Left lung (tissue), 10 donors: ENCODE measurements around the gene TSGA10IP. TPM values are rescaled to one million over a fixed set of nuclear protein-coding genes. Genes with fewer than 3 reads are reported as not detected.
A peak's percentile ranks its signal among the peaks of the same experiment; 100 is the strongest.

Experiments
- ATAC-seq: fragments of 200-7000 bp; cut with Tn5 transposase; one replicate; pipeline ENCODE4 v1.9.1; 2020; ENCODE audit warnings: moderate library complexity
- DNase-seq, 4 donors: peaks; one replicate each; pipeline ENCODE4 v3.0.0-alpha.2; 2013 to 2020
- H3K27ac ChIP-seq, 2 donors: fragments of 200-600 bp; sonication (generic) in 1 of 2; one replicate each; pipeline versions ENCODE4 v1.5.0 to v1.8.0; 2020 to 2021
- H3K27me3 ChIP-seq, 2 donors: fragments of 200-600 bp; sonication (generic) in 1 of 2; one replicate each; pipeline versions ENCODE4 v1.5.0 to v1.8.0; 2020 to 2021
- H3K36me3 ChIP-seq, 2 donors: fragments of 200-600 bp; sonication (generic) in 1 of 2; one replicate each; pipeline versions ENCODE4 v1.5.0 to v1.8.0; 2020 to 2021
- H3K4me1 ChIP-seq, 2 donors: fragments of 200-600 bp; one replicate each; pipeline ENCODE4 v1.8.0; 2021
- H3K4me3 ChIP-seq, 2 donors: fragments of 200-600 bp; sonication (generic) in 1 of 2; one replicate each; pipeline versions ENCODE4 v1.5.0 to v1.8.0; 2020 to 2021; ENCODE audit warnings: mild to moderate bottlenecking in 1 of 2
- H3K9me3 ChIP-seq, 2 donors: fragments of 200-600 bp; sonication (generic) in 1 of 2; one replicate each; pipeline versions ENCODE4 v1.5.0 to v1.8.0; 2020 to 2021
- CTCF ChIP-seq, 2 donors: fragments of 200-600 bp; sonication (generic) in 1 of 2; IDR thresholded peaks; one replicate each; pipeline versions ENCODE4 v1.5.0 to v1.8.0; 2021; ENCODE audit warnings: antibody characterized with exemption in 2 of 2
- intact Hi-C, 2 donors: fragments of 100-400 bp; cut with DNase I; formaldehyde crosslinking; loops; one replicate each; pipeline versions ENCODE4 v1.11.2 to v1.14.2; 2022
- polyA plus RNA-seq, 6 donors: library from polyadenylated mRNA; unstranded; fragments of 120-200 nt; gene quantifications; one replicate each; pipeline ENCODE4 v1.2.1, GENCODE V29; 2013; ENCODE audit not compliant: insufficient read length in 6 of 6
- total RNA-seq, 2 donors: library from RNA; stranded (reverse); fragmentation: NEBNext Ultra II Directional; extraction: Animal tissue kit (Norgen Biotek cat#: 25700); gene quantifications; one replicate each; pipeline ENCODE4 v1.2.1, GENCODE V29; 2021
- donor health status: DM: no; HTN: yes; CAD: no.
- donor health status: DM: no; HTN: no; CAD: no.

TSGA10IP gene
- total and polyA plus RNA-seq, 8 donors: 0.26 to 1.0 (median 0.79) TPM; not detected in 3

DNA sequence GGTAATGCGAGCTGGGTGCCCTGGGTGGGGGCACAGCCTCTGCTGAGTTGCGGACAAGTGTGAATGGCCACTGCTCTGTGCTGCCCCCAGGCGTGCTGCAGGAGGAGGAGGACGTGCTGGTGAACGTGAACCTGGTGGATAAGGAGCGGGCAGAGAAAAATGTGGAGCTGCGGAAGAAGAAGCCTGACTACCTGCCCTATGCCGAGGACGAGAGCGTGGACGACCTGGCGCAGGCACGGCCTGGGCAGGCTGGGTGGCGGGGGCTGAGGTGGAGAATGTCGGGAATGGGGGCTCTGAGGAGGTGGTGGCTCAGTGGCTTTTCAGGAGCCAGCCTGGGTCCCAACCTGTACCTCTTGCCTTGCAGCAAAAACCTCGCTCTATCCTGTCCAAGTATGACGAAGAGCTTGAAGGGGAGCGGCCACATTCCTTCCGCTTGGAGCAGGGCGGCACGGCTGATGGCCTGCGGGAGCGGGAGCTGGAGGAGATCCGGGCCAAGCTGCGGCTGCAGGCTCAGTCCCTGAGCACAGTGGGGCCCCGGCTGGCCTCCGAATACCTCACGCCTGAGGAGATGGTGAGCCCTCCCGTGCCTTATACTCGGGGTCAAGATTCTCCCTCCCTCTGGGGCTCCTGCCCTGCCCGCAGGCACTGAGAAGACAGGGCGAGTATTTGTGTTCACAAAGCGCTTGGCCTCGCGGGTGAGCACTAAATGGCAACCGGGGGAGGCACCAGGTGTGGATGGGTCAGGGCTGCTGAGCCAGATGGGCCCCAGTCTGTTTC, 20.9 kb downstream of the TSGA10IP start:
- DNase-seq (no peak), ATAC-seq (no peak)
- TF ChIP-seq CTCF (IDR thresholded peaks at IDR 0.05): no peak
- intact Hi-C loops: no loop called here
- H3K4me1 ChIP-seq: peaks cover 19 to 49% of the 10 kb centered on the region in 2 donors
- no peaks in the 10 kb centered on the region for H3K9me3 ChIP-seq
- no peaks in the 10 kb centered on the region for H3K27me3 ChIP-seq
- no peak overlapping the region for H3K27ac ChIP-seq
- peaks cover 0 to 73% of the 10 kb centered on the region in 2 donors for H3K36me3 ChIP-seq
- no peak overlapping the region for H3K4me3 ChIP-seq

- no peak overlapping the region for H3K4me3 ChIP-seq
- H3K4me1 ChIP-seq: peaks cover 17 to 45% of the 10 kb centered on the region in 2 donors
- DNase-seq: no peak
- no peak overlapping the region for H3K27ac ChIP-seq
- no peak for ATAC-seq
- H3K9me3 ChIP-seq: no peaks in the 10 kb centered on the region
- H3K27me3 ChIP-seq: no peaks in the 10 kb centered on the region
- intact Hi-C loops: no loop called here
- no peak for TF ChIP-seq CTCF (IDR thresholded peaks at IDR 0.05)
- H3K36me3 ChIP-seq: peaks cover 0 to 77% of the 10 kb centered on the region in 2 donors
Measured at GRCh38 chr11:65967329-65967934, 22.2 kb downstream of the TSGA10IP start.

DNA sequence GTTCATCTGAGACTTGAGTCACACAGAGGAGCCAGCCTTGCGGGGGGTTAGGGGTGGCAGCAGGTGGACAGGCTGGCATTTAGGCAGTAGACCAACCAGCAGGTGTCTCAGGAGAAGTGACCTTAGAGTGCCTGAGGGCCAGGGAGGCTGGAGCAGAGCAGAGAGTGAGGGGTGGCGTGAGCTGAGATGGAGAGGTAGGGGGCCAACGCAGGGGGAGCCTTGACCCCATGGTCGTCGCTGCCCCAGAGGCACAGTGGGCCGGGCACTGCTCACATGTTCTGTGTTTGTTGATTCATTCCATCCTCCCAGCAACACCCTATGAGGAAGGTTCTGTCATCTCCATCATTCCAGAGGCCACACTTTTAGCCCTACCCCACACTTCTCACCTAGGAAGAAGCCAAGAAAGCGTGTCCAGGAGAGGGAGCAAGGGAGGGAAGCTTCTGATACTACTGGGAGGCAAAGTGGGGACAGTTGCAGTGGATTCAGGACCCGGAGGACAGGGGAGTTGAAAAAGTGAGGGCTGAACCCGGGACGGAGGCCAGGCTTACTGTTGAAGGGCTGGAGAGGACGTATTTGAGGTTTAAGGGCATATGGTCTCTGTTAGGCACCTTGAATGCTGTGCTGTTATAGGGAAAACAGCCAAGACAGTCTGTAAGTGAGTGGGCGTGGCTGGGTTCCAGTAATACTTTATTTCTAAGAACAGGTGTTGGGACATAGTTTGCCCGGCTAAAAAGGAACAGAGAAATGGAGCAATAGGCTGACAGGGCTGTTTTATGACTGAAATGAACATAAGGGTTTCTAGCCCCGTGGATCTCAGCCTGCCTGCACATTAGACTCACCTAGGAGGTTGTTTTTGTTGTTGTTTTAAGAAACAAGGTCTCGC, 23.6 kb downstream of the TSGA10IP start:
- H3K27ac ChIP-seq: peak overlapping the region in 1 of 2 donors; percentile 87
- intact Hi-C loops: no loop called here
- H3K27me3 ChIP-seq: no peaks in the 10 kb centered on the region
- no peaks in the 10 kb centered on the region for H3K9me3 ChIP-seq
- H3K4me3 ChIP-seq: no peak overlapping the region
- ATAC-seq: peak; percentile 87
- DNase-seq: no peak
- H3K36me3 ChIP-seq: peaks cover 0 to 85% of the 10 kb centered on the region in 2 donors
- H3K4me1 ChIP-seq: peaks cover 5 to 31% of the 10 kb centered on the region in 2 donors
- TF ChIP-seq CTCF (IDR thresholded peaks at IDR 0.05): no peak

DNA sequence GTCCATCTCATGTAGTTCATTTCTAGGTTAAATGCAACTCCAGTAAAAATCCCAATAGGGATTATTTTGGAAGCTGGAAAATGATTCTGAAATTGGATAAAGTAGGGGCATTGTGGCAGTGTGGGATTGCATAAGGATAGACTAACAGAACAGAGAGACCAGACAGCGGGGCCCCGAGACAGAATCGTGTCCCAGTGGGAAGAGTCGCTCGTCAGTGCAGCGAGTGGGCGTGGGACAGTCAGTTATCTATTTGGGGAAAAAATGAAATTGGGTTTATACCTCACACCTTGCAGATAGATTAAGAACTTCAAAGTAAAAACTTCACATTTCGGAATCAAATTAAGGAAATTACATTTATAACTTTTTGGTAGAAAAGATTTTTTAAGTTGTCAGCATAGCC, 26.8 kb downstream of the TSGA10IP start:
- H3K27ac ChIP-seq: no peak overlapping the region
- intact Hi-C loops: no loop called here
- DNase-seq (no peak), ATAC-seq (no peak)
- peaks cover 5 to 26% of the 10 kb centered on the region in 2 donors for H3K4me1 ChIP-seq
- H3K27me3 ChIP-seq: no peaks in the 10 kb centered on the region
- no peak for TF ChIP-seq CTCF (IDR thresholded peaks at IDR 0.05)
- no peaks in the 10 kb centered on the region for H3K9me3 ChIP-seq
- H3K4me3 ChIP-seq: no peak overlapping the region
- H3K36me3 ChIP-seq: peaks cover 0 to 72% of the 10 kb centered on the region in 2 donors
